UCSD-AML1 (cell line): ENCODE measurements around the gene TMEM239.
A peak's percentile ranks its signal among the peaks of the same experiment; 100 is the strongest.
"Not testable (repeated sequence)": the region's sequence is repeated elsewhere in the genome, so short reads cannot be mapped to it uniquely, and the experiment has no call there.

Experiments used
- DNase-seq: peaks from one replicate; lab custom pipeline; 2025; ENCODE audit not compliant: unreplicated experiment; lab: John Stamatoyannopoulos, UW

TMEM239 gene

DNA sequence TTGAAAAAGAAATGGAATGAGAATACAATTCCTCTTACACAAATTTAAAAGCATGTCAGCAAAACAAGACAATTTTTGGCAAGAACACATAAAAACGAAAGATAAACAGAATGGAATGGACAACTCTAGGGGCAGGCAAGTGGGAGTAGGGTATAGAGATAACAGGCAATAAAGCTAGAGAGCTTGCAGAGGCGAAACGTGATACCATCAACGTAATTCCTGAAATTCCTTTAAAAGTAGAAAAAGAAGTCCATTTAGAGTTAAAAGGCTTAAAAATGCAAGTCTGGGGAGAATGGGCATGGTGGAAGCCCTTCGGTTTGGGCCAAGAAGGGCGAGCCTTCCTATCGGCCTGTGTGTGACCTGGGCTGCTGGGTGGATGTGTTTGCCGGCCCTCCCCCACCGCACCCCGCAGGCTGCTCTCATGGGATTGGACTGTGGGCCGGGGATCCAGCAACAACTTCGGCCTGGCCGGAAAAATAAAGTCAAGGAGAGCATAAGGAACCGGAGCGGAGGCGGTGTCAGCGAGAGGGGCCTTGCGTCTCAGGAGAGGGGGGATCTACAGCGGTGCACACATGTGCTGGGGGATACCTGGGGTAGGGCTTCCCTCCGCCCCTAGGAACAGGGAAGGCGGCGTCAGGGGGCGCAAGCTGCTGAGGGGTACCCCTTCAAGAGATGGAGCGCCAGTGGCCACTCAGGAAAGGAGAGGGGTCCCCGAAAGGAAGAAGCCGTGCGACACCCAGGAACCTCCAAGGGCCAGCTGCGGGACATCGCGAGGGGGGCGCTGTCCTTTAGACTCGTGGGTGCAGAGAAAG, 4.1 kb downstream of the TMEM239 start:
- no peak for DNase-seq

DNA sequence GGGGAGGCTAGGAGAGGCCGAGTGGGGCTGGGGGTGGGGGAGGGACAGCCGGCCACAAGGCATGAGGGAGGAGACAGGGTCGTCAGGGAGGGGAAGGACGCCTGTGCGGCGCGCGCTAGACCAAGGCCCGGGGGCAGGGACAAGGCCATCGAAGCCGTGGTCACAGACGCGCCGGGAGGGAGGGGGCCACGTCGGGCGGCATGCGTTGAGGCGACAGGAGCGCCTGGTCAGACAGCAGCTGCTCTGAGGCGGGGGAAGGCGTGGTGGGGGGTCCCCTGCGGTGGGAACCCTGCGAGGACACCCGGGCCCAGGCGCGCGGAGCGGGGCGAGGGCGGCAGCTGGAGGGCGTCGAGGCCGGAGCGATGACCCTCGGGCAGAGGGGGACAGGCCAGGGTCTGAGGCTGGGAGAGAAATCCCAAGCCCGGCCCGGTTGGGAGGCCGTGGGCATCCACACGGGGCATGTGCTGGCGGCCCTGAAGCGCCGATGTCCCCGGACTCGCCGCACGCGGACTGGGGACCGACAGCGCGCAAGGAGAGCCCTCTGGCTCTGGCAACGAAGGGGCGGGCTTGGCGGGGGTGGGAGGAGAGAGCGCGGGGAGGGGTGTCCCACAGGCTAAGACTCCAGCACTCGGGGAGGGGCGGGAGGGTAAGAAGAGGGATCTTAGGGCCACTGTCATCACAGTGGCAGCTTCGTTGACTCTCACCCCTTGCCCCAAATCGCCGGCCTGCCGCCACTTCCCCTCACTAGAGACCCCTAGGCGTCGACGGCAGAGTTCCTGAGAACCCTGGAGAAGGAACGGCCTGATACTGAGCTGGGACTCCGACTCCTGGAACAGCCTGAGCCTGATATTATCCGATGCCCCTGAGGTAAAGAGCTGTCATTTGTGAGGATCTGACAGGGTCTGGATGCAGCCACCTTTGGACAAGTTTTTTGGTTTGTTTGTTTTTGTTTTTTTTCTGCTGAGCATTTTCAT, 5.0 kb downstream of the TMEM239 start:
- no peak for DNase-seq

DNA sequence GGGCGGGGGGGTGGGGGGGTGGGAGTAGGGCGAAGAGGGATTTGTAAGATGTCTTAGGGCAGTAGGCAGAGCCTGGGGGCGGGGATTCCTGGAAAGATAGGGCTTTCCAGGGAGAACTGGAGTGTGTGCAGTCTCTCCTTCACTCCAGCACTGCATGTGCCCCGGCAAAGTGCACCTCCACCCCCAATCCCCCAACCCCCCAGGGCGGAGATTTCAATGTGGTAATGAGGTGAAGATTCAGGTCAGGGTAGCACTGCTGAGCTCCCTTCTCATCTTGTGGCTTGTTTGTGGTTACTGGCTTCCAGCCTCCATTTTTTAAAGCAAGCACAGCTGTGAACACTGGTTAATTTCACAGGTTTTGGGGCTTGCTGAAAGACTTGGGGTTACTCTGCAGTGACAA, 5.9 kb downstream of the TMEM239 start:
- DNase-seq, result no peak

DNA sequence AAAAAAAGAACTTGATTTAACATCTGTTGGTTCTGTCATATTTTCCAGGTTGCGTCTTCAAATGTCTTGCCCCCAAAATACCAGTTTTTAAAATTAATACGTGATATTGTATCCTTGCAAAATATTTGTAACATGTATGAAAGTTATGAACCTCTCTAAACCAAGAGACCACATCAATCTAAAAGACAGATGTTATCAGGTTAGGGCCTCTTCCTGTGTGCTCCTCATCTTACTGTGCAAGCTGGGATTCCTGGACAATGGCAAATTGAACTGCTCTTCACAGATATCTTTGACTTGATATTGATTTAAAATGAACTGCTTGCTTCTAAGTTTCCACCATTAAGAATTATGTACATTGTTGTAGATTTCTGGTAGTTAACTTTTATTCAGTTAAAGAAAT, 9.6 kb downstream of the TMEM239 start:
- no peak for DNase-seq

DNA sequence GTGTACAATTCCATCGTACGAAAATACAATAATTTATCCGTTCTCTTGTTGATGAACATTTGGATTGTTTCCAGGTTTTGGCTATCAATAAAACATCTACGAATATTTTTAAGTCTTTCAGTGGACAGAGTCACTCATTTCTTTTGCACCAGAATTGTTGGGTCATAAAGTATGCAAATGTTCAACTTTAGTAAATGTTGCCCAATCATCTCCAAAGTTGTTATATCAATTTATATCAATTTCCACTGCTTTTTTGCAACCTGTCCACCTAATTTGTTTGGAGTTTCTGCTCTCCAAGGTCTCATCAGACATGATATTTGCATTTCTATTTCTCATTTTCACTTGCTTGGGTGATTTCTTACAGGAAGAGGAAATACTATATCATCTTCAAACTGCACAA, 10.5 kb downstream of the TMEM239 start:
- DNase-seq, result no peak

DNA sequence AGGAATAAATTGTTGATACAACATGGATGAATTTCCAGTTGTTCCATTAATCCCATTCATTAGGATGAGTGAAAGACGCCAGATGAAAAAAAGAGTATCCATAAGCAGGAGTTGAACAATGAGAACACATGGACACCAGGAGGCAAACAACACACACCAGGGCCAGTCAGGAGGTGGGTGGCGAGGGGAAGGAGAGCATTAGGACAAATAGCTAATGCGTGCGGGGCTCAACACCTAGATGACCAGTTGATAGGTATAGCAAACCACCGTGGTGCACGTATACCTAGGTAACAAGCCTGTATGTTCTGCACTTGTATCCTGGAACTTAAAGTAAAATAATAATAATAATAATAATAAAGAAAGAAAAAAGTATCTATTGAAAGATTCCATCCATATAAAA, 13.2 kb downstream of the TMEM239 start:
- DNase-seq, result no peak

DNA sequence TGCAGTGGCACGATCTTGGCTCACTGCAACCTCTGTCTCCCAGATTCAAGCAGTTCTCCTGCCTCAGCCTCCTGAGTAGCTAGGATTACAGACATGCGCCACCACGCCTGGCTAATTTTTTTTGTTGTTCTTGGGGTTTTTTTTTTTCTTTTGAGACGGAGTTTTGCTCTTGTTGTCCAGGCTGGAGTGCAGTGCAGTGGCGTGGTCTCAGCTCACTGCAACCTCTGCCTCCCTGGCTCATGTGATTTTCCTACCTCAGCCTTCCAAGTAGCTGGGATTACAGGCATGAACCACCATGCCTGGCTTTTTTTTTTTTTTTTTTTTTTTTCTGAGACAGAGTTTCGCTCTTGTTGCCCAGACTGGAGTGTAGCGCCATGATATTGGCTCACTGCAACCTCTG, 15.0 kb downstream of the TMEM239 start:
- DNase-seq, result not testable (repeated sequence)

DNA sequence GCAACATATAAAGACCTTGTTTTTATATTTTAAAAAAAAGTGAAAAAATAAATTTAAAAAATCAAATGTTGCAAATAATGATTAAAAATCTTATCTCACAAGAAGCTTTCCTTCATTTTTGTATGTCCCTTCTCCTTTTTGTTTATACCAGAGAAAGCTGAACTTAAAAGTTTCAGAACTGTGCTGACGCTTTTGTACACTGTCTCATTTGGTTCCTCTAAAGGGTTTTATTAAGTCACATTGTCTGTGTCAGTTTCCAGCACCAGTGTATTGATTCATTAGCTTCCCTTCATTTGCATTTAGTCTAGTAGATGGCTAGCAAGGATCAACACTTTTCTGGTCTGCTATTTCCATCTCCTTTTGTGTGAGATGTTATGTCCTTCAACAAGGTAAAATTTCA, 17.6 kb downstream of the TMEM239 start:
- no peak for DNase-seq

DNA sequence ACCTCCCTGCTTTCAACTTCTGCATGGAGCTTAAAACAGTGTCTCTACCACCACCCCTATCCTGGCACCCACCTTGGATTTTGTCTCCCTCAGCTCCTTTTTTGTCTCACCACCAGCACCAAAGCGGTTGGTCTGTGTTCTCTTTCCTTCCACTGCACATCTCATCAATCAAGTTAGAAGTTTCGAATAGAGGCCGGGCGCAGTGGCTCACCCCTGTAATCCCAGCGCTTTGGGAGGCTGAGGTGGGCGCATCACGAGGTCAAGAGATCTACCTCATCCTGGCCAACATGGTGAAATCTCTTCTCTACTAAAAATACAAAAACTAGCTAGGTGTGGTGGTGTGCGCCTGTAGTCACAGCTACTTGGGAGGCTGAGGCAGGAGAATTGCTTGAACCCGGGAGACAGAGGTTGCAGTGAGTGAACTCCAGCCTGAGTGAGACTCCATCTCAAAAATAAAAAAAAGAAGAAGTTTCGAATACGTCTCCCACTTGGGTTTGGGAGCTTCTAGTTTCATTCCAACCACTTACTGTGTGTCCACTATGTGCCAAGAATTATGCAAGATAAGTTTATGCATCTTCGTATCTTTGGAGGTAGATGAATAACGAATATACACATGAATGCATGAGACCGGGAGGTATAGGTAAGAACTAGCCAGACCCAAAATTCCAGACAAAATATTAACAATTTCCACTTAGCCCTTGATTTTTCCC, 18.4 kb downstream of the TMEM239 start:
- DNase-seq, result no peak

DNA sequence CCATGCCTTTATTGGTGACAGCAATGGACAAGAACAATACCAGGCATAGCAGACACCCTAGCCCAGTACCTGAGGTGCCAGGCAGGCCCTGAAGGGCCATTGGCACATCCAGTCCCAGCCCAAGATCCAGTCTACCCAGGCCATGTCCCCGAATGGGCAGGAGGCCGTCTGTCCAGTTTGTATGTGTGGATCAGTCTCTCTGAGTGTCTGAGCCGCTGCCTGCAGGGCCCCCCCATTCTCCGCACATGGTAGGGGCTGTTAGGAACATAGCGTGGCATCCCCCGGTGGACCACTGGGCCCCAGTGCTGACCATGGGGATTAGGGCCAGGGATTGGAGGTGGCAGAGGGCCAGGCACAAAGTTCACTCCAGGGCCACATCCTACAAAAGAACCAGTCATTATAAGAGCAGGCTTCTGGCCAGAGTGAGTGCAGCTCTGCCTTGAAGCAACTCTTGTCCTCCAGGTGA, 19.2 kb downstream of the TMEM239 start:
- no peak for DNase-seq

DNA sequence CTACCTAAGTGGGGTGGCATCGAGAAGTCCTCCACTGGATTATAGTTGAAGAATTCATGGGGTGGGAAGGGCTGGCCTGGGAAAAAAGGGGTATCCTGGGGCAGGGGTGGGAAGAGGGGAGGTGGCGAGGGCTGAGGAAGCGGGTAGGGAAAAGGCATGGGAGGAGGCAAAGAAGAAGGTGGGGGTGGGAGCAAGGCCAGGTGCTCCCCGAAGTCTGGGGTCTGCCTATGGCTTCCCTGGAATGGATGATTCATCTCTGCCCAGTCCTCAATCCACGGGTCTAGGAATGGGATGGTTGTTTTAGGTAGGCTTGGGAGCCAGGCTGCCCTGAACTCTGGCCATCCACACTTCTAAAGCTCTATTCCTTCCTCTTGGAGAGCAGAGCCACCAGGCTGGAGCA, 19.9 kb downstream of the TMEM239 start:
- no peak for DNase-seq

DNA sequence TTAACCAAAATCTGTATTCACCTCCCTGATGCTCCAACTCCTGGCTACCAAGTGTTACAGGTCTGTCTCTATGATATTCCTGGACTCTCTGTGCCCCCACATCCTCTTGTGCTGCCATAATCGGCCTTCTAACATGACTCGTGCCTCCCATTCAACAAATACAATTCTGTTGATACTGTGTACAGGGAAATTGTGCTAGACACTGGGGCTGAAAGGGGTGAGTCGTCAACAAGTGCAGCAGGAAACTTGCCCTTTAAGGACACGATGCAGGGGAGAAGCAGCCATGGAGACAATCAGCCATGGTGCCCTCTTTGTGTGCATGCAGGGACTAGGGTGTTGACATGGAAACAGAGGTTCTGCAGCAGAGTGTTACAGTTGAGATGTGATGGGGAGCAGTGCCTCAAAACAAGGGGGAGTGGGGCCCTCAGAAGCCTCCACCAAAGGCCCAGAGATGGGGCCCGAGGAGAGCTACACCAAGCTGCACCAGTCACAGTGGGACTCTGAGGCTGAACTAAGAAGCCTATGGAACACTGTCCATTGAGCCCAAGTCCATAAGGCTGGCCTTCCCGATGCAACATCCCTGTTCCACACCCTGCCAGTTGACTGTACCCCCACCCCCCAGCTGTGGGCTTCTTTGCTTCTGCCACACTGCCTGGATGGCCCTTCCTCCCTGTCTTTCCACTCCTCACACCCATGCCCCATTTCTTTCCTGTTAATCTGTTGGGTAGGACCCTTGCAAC, 21.2 kb downstream of the TMEM239 start:
- DNase-seq, result no peak

DNA sequence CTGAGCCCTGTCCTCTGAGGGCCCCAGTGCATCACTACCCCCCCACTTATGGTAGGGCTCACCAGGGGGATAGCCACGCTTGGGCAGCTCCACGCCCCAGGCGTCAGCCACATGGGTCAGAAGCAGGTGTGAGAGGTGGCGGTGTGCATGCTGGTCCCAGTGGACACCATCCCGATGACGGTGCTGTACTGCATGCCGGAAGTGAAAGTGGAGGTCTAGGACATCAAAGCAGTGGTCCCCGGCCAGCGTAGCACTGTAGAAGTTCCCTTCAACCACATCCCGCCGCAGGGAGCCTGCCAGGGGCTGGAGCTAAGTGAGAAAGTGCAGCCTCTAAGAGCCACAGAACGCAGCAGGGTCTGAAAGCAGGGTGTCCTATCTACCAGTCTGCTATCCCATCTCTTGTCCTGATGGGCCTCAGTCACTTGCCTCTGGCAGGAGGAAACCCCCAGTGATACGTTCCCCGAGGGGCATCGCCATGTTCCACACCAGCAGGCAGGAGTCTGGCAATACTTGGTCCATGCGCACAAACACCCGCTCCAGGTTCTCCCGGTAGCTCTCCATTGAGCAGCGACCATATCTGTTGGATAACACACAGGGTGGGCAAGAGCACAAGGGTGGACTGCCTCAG, 22.1 kb downstream of the TMEM239 start:
- no peak for DNase-seq

DNA sequence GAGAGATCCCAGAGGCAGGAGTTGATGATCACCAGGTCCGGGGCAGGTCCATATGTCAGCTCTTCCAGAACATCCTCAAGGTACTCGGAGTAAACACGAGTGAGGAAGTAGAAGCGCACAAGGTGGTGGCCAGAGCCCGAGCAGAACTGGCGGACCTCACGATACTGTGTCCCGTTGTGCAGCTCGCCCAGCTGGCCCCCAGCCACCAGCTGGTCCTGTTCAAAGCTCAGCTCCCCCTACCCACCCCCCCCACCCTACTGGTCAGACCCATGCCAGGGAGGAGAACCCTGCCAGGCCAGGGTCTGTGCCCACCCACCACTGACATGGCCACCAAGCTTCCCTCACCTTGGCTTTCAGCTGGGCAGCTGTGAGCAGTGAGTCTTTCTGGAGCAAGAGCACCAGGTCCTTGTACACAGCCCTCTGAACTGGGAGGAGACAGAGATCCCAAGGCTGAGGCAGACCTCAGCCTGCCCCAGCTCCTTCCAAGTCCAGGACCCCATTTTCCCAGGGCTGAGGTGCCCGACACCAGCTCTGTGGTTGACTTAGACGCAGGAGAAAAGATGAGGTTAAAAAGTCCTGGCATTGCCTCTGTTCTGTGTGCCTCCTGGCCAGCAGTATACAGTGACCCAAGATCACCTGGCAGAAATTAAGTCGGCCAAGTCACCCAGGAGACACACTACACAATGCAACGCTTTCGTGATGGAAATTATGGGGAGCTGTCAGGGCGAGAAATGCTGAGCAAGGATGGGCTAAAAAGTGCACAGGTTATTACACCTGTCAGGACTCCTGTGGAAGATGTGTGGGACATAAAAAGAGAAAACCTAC, 22.9 kb downstream of the TMEM239 start:
- no peak for DNase-seq

DNA sequence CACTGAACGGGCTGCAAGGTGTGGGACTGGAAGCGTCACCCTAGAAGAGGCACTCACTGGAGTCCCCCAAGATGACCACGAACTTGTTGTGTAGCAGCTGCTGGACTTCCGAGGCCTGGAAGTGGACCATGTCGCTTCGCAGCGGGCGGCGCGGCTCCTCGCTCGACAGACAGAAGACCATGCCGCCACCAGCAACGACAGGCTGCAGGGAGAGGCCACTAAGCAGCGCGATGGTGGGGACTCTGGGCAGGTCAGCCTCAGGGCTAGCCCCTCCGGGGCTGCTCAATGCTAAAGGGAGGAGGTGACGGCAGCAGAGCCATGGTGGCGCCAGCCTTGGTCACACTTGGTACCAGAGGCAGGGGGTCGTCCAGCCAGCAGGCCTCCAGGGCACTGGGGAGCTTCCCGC, 23.6 kb downstream of the TMEM239 start:
- no peak for DNase-seq

DNA sequence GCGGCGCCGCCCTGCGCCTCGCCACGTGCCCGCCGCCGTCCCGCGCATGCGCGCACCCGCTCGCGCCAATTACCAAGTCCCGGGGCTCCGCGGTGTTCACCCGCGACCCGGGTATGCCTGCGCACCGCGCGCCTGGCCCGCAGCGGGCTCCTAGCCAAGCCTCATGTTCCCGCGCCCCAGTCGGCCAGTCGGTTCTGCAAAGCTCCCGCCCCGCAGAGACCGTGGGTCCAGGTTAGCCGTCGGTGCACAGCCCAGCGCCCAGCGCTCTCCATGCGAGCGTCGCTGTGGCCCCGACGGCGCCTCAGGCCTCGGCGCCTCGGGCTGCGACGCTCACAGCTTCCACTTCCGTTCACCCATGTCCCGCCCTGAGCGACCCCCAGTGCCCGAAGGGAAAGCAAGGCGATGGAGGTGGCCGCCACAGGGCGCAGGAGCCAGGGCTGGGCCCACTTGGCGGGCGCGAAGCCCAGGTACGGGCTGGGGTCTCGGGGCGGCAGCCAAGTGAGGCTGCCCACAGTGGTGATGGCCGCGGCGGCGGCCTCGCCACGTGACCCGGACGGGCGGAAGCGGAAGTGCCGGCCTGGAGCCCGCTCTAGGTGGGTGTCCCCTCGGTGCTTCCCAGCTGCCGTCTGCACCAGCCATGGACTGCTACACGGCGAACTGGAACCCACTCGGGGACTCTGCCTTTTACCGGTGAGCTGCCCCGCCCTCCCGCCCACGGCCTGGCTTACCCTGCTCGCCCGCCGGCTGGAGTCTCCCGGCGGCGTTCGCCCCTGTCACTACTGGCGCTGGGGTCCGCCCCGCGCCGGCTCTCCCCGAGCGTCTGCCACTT, 24.2 kb downstream of the TMEM239 start, which contains the start of the genes PCED1A and VPS16:
Gene PCED1A, minus strand, starts transcription at position 518 of the 829 bp plus-strand sequence. CDS start 743 bp downstream, outside the sequence.
Gene VPS16, plus strand, starts transcription at position 608 of the 829 bp plus-strand sequence. Its CDS starts 30 bp downstream, at position 638.
- DNase-seq, result peak; percentile 86

DNA sequence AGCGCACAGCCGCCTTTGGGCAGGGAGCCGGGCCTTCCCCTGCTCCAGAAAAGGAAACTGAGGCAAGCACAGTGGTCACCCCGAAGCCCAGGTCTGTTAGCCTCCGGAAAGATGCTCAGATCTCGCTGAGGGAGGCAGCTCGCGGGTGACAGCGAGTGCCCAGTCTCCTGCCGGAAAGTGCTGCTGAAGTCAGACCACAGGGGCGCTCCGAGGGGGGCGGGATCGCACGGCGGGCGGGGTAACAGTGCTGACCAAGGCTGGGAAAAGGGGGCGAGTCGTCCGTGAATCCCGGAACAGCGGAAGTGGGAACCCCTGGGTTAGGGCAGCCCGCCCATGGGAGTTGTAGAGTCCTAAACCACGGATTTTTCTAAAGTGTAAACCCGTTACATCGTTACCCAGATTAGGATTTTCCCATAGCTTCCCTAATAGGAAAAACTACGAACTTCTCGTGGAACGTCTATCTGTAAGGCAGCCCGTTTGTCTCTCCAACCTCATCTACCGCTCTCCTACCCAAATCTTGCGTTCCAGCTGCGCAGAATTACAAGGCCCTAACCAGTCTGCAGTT, 24.9 kb downstream of the TMEM239 start:
- DNase-seq, result peak; percentile 57

DNA sequence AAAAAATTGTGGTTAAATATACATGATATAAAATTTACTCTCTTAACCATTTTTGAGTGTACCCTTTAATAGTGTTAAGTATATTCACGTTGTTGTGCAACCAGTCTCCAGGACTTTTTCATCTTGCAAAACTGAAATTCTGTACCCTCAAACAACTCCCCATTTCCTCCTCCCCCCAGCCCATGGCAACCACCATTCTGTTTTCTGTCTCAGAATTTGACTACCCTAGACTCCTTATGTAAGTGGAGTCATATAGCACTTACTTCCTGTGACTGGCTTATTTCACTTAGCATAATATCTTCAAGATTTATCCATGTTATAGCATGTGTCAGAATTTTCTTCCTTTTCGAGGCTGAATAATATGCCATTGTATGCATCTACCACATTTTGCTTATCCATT, 29.4 kb downstream of the TMEM239 start:
- no peak for DNase-seq
